HepG2 (cell line): ENCODE data around the gene ASB3. TPM values are rescaled to one million over a fixed set of nuclear protein-coding genes. Genes with fewer than 3 reads are reported as not detected.
A peak's percentile ranks its signal among the peaks of the same experiment; 100 is the strongest.

ENCODE experiments used
- AHR ChIP-seq: IDR thresholded peaks from 2 replicates; pipeline ENCODE4 v1.6.1; 2018; ENCODE audit warnings: missing genetic modification reagents, missing compliant biosample characterization
- ARHGAP35 ChIP-seq: sonication (generic); formaldehyde crosslinking; IDR thresholded peaks from 2 replicates; pipeline ENCODE4 v1.9.0; 2022; ENCODE audit warnings: mild to moderate bottlenecking, inconsistent platforms, moderate library complexity, missing genetic modification reagents, borderline replicate concordance
- BCL6 ChIP-seq: IDR thresholded peaks from 2 replicates; pipeline ENCODE4 v1.6.1; 2016; ENCODE audit warnings: missing genetic modification reagents, missing compliant biosample characterization
- CCAR2 ChIP-seq: fragments of 200-400 bp; formaldehyde crosslinking; optimal IDR thresholded peaks from 2 replicates; pipeline ENCODE3; 2018; ENCODE audit warnings: low read depth, mild to moderate bottlenecking, low read length, moderate library complexity
- FOSL1 ChIP-seq: sonication (generic); formaldehyde crosslinking; IDR thresholded peaks from 2 replicates; pipeline ENCODE4 v1.9.0; 2021; ENCODE audit warnings: missing genetic modification reagents, borderline replicate concordance
- FOXO1 ChIP-seq: sonication (generic); formaldehyde crosslinking; IDR thresholded peaks from 2 replicates; pipeline ENCODE4 v1.4.0; 2020; ENCODE audit warnings: missing genetic modification reagents
- NCOA5 ChIP-seq: sonication (generic); formaldehyde crosslinking; IDR thresholded peaks from 2 replicates; pipeline ENCODE4 v1.4.0; 2020; ENCODE audit warnings: missing genetic modification reagents
- POLR2AphosphoS2 ChIP-seq: IDR thresholded peaks from 2 replicates; pipeline ENCODE4 v1.6.1; 2011; ENCODE audit warnings: low read depth, low read length, improper control_type of control experiment
- PPARG ChIP-seq: conservative IDR thresholded peaks from 2 replicates; pipeline ENCODE4 v1.6.1; 2016; ENCODE audit warnings: missing biosample characterization, missing genetic modification reagents
- TSC22D2 ChIP-seq: sonication (generic); formaldehyde crosslinking; IDR thresholded peaks from 2 replicates; pipeline ENCODE4 v1.5.1; 2020; ENCODE audit warnings: missing genetic modification reagents, mild to moderate bottlenecking, borderline replicate concordance
- ZNF12 ChIP-seq: sonication (generic); formaldehyde crosslinking; IDR thresholded peaks from 2 replicates; pipeline ENCODE4 v1.5.0; 2020; ENCODE audit warnings: missing genetic modification reagents
- ZNF136 ChIP-seq: sonication (generic); formaldehyde crosslinking; IDR thresholded peaks from 2 replicates; pipeline ENCODE4 v1.8.1; 2022; ENCODE audit warnings: low read depth, mild to moderate bottlenecking, moderate library complexity, missing genetic modification reagents
- ZNF263 ChIP-seq: sonication (generic); formaldehyde crosslinking; IDR thresholded peaks from 2 replicates; pipeline ENCODE4 v1.4.0; 2020; ENCODE audit warnings: missing genetic modification reagents
- ZNF530 ChIP-seq: sonication (generic); formaldehyde crosslinking; IDR thresholded peaks from 2 replicates; pipeline ENCODE4 v1.5.0; 2020; ENCODE audit warnings: low read depth, mild to moderate bottlenecking, missing genetic modification reagents
- ZNF749 ChIP-seq: sonication (generic); formaldehyde crosslinking; IDR thresholded peaks from 2 replicates; pipeline ENCODE4 v1.8.0; 2022; ENCODE audit warnings: mild to moderate bottlenecking, missing genetic modification reagents, moderate library complexity, borderline replicate concordance
- polyA plus RNA-seq, 8 experiments: library from polyadenylated mRNA; depleted of rRNA in 3 of 8; stranded (reverse) in 7 of 8; unstranded in 1 of 8; fragments of >200 nt; fragmentation: Illumina TruSeq in 4 of 8; extraction: Trizol in 4 of 8; gene quantifications; 2 replicates each; pipeline versions ENCODE4 v1.2.1 to v1.2.3, GENCODE V29; 2011 to 2016; ENCODE audit warnings: low read depth in 4 of 8, missing spikeins in 1 of 8, mixed read lengths in 1 of 8; ENCODE audit not compliant: insufficient read depth in 1 of 8
- total RNA-seq, 5 experiments: library from RNA; depleted of rRNA; stranded (reverse); fragments of >200 nt; fragmentation: Illumina TruSeq; extraction: Trizol; gene quantifications; 2 replicates each; pipeline ENCODE4 v1.2.3, GENCODE V29; 2016; ENCODE audit warnings: low read depth in 1 of 5
- TF ChIP-seq, protein P1 (sequence below): sonication (generic); formaldehyde crosslinking; IDR thresholded peaks from 2 replicates; pipeline ENCODE4 v1.4.0; 2020; ENCODE audit warnings: mild to moderate bottlenecking, missing genetic modification reagents, borderline replicate concordance
- TF ChIP-seq, protein P2 (sequence below): sonication (generic); formaldehyde crosslinking; IDR thresholded peaks from 2 replicates; pipeline ENCODE4 v1.5.0; 2020; ENCODE audit warnings: mild to moderate bottlenecking, missing genetic modification reagents
- TF ChIP-seq, protein P3 (sequence below): sonication (generic); formaldehyde crosslinking; conservative IDR thresholded peaks from 2 replicates; pipeline ENCODE4 v1.8.0; 2022; ENCODE audit warnings: missing genetic modification reagents
- TF ChIP-seq, protein P4 (sequence below): sonication (generic); formaldehyde crosslinking; IDR thresholded peaks from 2 replicates; pipeline ENCODE4 v1.4.0; 2020; ENCODE audit warnings: missing genetic modification reagents; ENCODE audit errors: not compliant biosample characterization

The ASB3 gene
- total and polyA plus RNA-seq, 2 of the 13 experiments (the other 11 are each of a cell fraction or from before 2014, with no cell fraction given), result 40.1 to 41.8 TPM

DNA sequence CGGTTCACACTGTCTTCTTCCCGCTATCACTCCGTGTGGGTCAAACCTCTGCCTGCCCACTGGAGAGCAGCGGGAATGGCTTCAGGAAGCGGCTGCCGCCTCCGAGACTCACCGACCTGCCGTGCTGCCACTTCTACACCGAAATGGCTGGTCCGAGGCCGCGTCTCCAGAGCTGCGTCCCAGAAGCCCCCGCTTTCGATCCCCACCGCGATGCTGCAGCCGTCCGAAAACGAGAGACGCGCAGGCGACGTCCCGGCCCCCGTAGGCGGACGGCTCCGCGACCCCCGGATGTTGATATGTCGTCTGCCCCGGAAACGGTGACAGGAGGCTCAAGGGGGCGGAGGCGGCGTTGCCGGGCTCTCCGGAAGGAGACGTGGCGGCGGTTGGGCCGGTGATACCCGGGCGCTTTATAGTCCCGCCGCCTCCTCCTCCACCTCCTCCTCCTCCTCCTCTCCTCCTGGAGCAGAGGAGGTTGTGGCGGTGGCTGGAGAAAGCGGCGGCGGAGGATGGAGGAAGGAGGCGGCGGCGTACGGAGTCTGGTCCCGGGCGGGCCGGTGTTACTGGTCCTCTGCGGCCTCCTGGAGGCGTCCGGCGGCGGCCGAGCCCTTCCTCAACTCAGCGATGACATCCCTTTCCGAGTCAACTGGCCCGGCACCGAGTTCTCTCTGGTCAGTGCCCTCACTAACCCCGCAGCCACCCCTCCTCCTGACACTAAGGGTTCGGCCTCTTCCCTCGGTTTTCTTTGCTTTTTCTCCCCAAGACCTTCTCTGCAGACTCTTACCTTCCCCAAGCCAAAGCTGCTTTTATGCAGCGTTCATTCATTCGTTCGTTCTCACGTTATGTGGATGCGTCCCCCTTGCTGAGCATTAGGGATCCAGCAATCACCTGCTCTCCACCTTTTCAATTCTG is at the start of gene ASB3, which contains the start of gene ERLEC1 (continued):
- TF ChIP-seq, protein P1, sequence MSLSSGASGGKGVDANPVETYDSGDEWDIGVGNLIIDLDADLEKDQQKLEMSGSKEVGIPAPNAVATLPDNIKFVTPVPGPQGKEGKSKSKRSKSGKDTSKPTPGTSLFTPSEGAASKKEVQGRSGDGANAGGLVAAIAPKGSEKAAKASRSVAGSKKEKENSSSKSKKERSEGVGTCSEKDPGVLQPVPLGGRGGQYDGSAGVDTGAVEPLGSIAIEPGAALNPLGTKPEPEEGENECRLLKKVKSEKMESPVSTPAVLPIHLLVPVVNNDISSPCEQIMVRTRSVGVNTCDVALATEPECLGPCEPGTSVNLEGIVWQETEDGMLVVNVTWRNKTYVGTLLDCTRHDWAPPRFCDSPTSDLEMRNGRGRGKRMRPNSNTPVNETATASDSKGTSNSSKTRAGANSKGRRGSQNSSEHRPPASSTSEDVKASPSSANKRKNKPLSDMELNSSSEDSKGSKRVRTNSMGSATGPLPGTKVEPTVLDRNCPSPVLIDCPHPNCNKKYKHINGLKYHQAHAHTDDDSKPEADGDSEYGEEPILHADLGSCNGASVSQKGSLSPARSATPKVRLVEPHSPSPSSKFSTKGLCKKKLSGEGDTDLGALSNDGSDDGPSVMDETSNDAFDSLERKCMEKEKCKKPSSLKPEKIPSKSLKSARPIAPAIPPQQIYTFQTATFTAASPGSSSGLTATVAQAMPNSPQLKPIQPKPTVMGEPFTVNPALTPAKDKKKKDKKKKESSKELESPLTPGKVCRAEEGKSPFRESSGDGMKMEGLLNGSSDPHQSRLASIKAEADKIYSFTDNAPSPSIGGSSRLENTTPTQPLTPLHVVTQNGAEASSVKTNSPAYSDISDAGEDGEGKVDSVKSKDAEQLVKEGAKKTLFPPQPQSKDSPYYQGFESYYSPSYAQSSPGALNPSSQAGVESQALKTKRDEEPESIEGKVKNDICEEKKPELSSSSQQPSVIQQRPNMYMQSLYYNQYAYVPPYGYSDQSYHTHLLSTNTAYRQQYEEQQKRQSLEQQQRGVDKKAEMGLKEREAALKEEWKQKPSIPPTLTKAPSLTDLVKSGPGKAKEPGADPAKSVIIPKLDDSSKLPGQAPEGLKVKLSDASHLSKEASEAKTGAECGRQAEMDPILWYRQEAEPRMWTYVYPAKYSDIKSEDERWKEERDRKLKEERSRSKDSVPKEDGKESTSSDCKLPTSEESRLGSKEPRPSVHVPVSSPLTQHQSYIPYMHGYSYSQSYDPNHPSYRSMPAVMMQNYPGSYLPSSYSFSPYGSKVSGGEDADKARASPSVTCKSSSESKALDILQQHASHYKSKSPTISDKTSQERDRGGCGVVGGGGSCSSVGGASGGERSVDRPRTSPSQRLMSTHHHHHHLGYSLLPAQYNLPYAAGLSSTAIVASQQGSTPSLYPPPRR (CRISPR knock-in tag), result peak; percentile 79
- TF ChIP-seq, protein P2, sequence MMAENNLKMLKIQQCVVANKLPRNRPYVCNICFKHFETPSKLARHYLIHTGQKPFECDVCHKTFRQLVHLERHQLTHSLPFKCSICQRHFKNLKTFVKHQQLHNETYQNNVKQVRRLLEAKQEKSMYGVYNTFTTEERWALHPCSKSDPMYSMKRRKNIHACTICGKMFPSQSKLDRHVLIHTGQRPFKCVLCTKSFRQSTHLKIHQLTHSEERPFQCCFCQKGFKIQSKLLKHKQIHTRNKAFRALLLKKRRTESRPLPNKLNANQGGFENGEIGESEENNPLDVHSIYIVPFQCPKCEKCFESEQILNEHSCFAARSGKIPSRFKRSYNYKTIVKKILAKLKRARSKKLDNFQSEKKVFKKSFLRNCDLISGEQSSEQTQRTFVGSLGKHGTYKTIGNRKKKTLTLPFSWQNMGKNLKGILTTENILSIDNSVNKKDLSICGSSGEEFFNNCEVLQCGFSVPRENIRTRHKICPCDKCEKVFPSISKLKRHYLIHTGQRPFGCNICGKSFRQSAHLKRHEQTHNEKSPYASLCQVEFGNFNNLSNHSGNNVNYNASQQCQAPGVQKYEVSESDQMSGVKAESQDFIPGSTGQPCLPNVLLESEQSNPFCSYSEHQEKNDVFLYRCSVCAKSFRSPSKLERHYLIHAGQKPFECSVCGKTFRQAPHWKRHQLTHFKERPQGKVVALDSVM (CRISPR knock-in tag), result peak; percentile 81
- TF ChIP-seq NCOA5 (CRISPR knock-in tag), result no peak
- peak; percentile 73 for TF ChIP-seq BCL6 (CRISPR knock-in tag)
- TF ChIP-seq ZNF12, result peak; percentile 83; the same call in 1 of the 2 replicates
- TF ChIP-seq AHR, result peak; percentile 98; the same call in 1 of the 2 replicates
- TF ChIP-seq, protein P3, sequence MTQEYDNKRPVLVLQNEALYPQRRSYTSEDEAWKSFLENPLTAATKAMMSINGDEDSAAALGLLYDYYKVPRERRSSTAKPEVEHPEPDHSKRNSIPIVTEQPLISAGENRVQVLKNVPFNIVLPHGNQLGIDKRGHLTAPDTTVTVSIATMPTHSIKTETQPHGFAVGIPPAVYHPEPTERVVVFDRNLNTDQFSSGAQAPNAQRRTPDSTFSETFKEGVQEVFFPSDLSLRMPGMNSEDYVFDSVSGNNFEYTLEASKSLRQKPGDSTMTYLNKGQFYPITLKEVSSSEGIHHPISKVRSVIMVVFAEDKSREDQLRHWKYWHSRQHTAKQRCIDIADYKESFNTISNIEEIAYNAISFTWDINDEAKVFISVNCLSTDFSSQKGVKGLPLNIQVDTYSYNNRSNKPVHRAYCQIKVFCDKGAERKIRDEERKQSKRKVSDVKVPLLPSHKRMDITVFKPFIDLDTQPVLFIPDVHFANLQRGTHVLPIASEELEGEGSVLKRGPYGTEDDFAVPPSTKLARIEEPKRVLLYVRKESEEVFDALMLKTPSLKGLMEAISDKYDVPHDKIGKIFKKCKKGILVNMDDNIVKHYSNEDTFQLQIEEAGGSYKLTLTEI (CRISPR knock-in tag), result no peak
- no peak for TF ChIP-seq FOSL1 (CRISPR knock-in tag)
- peak; percentile 68 for TF ChIP-seq ZNF263 (CRISPR knock-in tag)
- TF ChIP-seq POLR2AphosphoS2, result no peak
- TF ChIP-seq FOXO1 (CRISPR knock-in tag), result peak; percentile 93
- peak; percentile 82; the same call in 1 of the 2 replicates for TF ChIP-seq PPARG (CRISPR knock-in tag)
- TF ChIP-seq TSC22D2 (CRISPR knock-in tag), result peak; percentile 71; the same call in 1 of the 2 replicates
- no peak for TF ChIP-seq ZNF530 (CRISPR knock-in tag)
- TF ChIP-seq ARHGAP35 (CRISPR knock-in tag), result peak; percentile 74; the same call in 1 of the 2 replicates
- TF ChIP-seq ZNF749 (CRISPR knock-in tag), result 0 out of 2 replicates have a peak, but pooled peaks have one; percentile 8
- TF ChIP-seq, protein P4, sequence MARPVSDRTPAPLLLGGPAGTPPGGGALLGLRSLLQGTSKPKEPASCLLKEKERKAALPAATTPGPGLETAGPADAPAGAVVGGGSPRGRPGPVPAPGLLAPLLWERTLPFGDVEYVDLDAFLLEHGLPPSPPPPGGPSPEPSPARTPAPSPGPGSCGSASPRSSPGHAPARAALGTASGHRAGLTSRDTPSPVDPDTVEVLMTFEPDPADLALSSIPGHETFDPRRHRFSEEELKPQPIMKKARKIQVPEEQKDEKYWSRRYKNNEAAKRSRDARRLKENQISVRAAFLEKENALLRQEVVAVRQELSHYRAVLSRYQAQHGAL (CRISPR knock-in tag), result peak; percentile 49
- 0 out of 2 replicates have a peak, but pooled peaks have one; percentile 57 for TF ChIP-seq ZNF136 (CRISPR knock-in tag)
- TF ChIP-seq CCAR2, result no peak
